ENCODE results near the gene RABL3.
"Not testable (repeated sequence)": the region's sequence is repeated elsewhere in the genome, so short reads cannot be mapped to it uniquely, and the experiment has no call there.

The RABL3 gene, protein sequence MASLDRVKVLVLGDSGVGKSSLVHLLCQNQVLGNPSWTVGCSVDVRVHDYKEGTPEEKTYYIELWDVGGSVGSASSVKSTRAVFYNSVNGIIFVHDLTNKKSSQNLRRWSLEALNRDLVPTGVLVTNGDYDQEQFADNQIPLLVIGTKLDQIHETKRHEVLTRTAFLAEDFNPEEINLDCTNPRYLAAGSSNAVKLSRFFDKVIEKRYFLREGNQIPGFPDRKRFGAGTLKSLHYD

DNA sequence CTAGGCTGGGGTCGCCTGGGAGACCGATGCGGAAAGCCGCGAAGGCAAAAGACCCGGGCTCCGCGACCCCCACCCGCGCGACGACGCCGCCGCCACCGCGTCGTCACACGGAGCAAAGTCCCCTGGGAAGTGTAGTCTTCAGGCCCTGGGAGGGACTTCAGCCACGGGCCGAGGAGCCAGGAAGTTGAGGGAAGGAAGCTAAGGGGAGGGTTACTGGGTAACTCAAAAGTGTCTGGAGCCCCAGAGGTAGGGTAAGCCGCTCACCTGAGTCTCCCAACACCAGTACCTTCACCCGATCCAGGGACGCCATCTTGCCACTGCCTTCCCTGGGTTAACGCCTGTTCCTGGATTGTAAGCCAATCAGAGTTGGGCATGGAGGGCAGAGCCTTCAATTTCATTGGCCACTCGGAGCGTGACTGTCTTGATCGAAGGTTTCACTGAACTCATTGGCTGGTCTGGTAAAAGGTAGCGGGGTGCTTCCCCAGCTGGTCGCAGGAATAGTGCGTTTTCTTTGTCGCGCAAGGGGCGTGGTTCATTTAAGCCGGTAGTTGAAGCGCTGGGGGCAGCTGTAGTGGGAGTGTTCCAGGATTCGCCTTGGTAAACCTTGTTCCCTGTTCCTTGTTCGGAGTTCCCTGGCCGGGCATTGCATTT lies at the start of gene RABL3, which contains the start of gene GTF2E1:
TSS of gene RABL3 (minus strand) at position 319 of the 651 bp plus-strand sequence. CDS start at position 310, 9 bp downstream.
TSS of gene GTF2E1 (plus strand) at position 547 of the 651 bp plus-strand sequence. CDS start 7,809 bp downstream, outside the sequence.
- DNase-seq (ENCODE audit: low read depth), result peak; percentile 91

DNA sequence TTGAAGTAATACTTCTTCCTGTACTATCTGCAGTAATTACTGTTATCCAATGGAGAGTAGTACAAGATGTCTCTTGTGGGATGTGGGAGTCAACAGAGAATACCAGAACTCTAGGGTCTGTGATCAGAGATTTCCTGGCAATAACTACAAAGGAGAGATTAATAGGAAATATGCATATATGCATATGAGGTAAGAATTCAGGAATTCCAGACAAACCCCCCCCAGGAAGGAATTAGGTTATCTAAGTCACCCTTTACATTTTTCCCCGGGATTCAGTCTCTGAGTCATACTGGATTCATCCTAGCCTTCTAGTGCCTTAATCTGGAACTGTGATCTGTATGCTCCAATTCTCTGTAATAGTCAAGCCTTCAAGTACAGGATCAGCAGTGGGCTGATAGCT lies 49.6 kb upstream of the RABL3 start:
- DNase-seq (ENCODE audit: low read depth), result no peak

DNA sequence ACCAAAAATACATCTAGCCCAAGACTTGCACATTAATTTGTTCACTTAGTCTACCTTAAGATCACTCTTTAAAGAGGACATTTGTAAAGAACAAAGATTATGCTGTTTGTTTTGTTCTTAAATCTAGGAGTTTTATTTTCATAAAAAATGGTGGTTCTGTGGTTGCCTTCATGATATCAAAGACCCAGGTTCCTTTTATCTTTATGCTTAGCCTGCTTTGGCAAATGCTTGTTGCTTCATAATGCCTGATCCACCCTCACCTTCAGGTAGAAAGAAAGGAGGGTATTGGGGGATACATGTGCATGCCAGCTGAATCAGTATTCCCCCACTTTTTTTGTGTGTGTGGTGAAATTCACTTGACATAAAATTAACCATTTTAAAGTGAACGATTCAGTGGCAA lies 48.7 kb upstream of the RABL3 start:
- no peak for DNase-seq (ENCODE audit: low read depth)

DNA sequence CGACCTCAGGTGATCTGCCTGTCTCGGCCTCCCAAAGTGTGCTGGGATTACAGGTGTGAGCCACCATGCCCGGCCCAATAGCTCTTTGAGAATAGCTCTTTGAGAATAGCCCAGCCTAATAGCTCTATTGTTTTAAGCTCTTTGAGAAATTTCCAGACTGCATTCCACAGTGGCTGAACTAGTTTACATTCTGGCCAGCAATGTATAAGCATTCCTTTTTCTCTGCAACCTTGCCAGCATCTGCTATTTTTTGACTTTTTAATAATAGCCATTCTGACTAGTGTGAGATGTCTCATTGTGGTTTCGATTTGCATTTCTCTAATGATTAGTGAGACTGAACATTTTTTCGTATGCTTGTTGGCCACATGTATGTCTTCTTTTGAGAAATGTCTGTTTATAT lies 43.5 kb upstream of the RABL3 start:
- not testable (repeated sequence) for DNase-seq (ENCODE audit: low read depth)

DNA sequence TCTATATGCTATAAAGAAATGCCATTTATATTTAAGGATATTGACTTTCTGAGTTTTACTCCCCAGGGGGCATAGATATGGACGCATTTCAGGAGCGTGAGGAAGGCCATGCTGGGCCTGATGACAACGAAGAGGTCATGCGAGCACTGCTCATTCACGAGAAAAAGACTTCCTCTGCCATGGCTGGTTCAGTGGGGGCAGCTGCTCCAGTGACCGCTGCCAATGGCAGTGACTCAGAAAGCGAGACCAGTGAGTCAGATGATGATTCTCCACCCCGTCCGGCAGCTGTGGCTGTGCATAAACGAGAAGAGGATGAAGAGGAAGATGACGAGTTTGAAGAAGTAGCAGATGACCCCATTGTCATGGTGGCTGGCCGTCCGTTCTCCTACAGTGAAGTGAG lies 38.7 kb upstream of the RABL3 start:
- DNase-seq (ENCODE audit: low read depth), result no peak

DNA sequence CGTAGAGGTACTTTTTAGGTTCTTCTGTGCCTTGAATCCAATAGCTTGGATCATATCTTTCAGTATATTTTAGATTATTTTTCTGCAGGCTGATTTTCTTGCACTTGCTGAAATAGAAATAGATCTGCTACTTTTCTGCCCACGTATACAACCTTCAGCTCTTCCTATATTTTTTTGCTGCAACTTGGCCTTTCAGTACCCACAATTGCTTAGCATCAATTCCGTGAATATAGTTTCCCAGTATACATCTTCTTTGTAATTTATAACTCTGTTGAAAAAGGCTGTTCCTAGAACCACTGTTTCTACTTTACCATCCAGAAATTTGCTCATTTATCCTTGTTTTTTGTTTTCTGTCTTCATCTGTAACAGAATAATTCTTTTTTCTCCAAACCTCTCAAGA lies 36.5 kb upstream of the RABL3 start:
- DNase-seq (ENCODE audit: low read depth), result no peak

DNA sequence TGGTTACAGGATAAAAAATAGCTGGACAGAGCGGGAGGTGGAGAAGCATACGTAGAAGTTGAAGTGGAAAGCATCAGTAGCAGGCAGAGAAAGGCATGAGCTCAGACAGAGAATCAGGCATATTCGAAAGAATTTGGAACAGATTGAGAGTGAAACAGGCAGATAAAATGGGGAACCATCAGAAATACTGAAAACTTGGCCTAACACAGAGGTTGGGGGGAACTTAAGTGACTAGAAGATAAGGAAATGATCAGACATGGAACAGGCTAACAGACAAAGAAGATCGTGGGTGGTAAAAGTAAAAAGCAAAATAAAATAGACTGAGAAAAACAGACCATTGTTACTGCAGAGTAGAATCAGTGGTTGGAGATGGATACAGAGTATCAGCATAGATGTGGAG lies 33.1 kb upstream of the RABL3 start:
- no peak for DNase-seq (ENCODE audit: low read depth)

DNA sequence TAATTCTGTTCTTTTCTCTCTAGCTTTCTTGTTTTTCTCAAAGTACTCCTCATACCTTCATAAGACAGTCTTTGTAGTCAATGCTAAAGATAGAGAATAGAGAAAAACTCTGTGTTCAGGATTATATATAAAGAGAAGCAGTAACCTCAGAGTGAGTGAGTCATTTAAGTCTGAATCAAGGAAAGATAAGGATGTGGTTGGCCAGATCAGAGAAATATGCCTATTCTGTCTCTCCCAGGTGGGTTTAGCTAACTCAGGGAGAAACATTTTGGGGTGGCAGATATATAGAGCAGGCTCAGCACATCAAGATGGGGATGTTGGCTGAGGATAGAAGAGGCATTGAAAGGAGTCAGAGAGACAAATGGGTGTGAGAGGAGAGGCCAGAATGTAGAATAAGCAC lies 31.6 kb upstream of the RABL3 start:
- DNase-seq (ENCODE audit: low read depth), result no peak

DNA sequence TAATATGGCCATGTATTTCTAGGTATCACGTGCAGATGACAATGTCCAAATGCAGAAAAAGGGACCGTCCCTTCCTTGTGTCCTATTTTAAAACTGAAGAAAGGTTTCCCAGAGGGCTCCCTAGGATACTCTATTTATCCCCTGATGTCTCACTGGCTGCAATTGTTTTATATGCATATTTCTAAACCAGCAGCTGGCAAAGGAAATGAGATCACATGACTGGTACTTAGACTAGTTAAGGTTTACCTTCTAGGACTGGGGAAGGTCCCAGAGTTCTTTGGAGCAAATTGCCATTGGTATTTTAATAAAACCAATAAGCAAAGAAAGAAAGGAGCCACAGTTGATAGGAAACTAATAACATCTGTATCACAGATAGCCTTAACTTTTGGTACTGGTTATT lies 29.8 kb upstream of the RABL3 start:
- DNase-seq (ENCODE audit: low read depth), result no peak

DNA sequence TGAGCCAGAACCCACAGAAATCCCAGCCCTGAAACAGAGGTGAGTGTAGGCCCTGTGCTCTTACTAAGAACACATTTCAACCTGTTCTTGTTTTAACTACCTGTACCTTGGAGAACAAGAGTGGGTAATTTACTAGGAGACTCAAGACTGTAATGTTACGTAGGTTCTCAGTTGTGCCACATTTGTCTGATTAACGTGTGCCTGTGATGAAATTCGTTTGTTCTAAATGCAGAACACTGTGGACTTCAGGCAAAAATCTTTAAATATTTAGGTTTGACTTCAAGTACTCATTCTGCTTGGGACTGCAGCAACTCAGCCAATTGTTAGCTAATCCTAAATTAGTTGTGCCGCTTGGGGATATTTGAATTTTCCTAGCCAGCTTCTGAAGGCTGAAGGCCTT lies 28.6 kb upstream of the RABL3 start:
- no peak for DNase-seq (ENCODE audit: low read depth)

DNA sequence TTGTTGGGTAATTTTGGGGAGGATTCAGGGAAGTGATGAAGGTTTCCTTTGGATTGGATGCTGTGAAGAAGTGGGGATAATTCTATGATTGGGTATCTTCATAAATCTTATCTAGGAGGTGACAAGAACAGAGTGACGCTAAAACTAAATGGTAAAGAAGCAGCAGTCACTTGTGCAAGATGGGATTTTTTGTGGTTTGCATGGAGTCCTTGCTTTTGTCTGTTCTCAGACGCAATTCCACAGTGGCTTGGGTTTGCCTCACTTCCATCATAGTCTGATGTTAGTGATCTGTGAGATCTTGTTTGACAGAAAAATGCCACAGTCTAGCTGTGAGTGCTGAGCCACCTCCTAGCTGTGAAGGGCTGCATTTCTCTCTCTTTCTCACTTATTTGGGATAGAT lies 27.1 kb upstream of the RABL3 start:
- no peak for DNase-seq (ENCODE audit: low read depth)

DNA sequence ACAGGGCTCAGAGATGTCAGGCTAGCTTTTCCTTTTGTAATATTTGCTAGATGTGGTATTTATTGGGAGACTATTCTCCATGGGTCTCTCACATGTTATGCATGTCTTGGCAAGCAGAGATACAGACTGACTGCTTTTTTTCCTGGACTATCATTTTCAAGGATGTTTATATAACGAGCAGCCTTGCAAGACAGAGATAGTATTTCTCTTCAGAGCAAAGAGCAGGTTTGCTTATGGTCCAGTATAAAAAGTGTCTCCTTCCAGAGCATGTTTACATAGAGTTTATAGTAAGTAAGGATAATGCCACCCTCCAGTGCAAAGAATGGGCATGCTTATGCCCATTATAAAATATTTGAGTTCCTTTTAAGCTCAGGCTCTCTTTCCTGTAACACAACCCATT lies 24.8 kb upstream of the RABL3 start:
- no peak for DNase-seq (ENCODE audit: low read depth)

DNA sequence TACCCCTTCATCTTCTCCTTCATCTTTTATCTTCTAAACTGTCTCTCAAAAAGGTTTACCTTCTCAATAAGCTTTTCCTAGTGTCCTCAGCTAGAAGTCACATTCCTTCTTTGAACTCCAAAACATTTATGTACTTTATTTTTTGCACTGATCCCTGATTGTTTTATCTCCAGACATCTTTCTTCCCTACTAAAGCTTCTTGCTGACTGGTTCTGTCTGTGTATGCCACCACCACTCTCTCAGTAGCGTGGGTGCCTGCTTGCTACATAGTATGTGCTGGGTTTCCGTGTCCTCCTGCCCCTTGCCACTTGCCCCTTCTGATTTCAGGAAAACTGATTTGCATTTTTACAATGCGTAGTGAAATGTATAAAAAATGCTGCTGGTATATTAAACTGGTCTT lies 24.3 kb upstream of the RABL3 start:
- DNase-seq (ENCODE audit: low read depth), result no peak

DNA sequence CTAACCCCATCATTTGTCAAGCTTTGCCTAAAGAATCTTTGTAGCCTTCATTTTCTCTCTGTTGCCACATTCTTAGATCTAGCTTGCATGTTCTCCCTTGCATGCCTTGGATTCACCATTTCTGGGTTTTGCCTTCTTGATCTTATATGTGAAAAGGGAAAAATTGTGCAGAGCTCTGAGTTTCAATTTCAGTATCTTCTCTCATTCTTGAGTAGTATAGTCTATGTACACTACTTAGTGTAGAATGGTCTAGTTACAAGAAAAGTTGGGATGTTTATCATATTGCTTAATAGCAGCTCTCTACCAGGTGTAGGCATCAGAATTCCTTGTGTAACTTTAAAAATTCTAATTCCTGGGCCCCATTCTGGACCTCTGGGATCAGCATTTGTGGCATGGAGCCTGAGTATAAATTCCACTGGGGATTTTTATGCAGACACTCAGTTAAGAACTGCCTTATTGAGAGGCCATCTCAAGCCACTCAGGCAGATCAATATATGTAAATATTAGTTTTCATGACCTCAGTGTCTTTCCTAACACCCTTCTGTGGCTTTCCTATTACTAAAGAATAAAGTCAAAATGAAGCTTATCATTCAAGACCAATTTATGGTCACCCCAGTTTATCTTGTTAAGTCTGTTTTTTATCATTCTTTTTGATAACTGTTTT lies 23.6 kb upstream of the RABL3 start:
- DNase-seq (ENCODE audit: low read depth), result no peak

DNA sequence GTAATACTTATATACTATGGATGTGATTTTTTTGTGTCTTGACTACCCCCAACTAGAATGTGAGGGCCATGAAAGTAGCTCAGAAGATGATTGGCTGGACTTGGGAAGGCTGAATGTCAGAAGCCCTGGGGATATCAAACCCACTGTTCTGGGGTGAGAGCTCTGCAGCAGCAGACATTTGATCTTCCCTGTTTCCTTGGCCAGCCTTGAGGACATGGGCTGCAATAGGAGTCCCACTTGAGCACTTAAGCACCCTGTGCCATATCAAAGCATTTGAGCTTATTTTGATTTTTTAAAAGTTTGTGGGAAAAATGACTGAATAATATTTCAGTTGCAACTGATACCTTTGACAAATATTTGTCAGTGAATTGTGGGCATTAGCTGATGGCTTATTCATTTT lies 21.9 kb upstream of the RABL3 start:
- no peak for DNase-seq (ENCODE audit: low read depth)

DNA sequence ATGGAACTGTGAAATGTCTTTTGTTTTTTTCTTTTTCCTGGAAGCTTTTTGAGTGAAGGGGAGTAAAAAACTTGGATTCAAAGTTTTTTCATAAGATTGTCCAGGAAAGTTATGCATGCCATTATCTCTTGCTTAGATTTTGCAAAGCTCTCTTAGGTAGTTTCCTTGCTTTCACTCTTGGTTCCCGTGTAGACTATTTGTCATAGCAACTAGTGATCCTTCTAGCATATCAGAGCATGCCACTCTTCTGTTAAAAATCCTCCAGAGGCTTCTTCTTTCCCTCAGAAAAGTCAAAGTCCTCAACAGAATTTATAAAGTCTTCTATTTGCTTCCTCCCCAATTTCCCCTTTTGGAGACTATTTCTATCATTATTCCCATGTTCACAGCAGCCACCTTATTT lies 21.3 kb upstream of the RABL3 start:
- no peak for DNase-seq (ENCODE audit: low read depth)

DNA sequence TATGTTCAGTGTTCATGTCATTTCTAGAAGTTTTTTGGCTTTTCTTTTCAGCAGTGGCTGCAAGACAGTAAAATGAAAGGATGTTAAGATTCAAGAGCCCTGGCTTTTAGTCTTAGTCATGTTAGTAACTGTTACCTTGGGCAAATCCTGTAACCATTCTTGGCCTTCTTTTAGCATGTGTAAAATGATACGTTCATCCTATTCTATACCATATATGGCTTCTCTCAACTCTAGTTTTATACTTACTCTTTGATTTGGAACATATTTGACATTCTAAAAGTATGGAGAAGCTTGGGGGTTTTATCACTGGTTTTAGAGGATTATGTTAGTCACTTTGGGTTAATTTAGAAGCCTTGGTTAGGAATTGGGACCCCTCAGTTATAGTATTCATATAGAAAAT lies 20.3 kb upstream of the RABL3 start:
- DNase-seq (ENCODE audit: low read depth), result no peak

DNA sequence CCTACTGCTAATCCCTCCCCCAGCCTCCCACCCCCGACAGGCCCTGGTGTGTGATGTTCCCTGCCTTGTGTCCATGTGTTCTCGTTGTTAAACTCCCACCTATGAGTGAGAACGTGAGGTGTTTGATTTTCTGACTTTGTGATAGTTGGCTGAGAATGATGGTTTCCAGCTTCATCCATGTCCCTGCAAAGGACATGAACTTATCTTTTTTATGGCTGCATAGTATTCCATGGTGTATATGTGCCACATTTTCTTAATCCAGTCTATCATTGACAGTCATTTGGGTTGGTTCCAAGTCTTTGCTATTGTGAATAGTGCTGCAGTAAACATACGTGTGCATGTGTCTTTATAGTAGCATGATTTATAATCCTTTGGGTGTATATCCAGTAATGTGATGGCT lies 16.2 kb upstream of the RABL3 start:
- DNase-seq (ENCODE audit: low read depth), result not testable (repeated sequence)

DNA sequence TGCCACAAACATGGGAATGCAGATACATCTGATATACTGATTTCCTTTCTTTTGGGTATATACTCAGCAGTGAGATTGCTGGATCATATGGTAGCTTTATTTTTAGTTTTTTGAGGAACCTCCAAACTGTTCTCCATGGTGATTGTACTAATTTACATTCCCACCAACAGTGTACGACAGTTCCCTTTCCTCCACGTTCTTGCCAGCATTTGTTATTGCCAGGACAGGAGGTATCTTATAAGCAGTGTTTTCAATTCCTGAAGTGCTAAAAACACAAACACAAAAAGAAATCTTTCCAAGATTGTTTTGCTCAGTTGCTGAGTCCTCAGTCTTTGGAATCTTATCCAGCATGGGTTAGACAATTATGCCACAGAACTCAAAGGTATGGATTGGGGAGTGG lies 13.7 kb upstream of the RABL3 start:
- DNase-seq (ENCODE audit: low read depth), result no peak

DNA sequence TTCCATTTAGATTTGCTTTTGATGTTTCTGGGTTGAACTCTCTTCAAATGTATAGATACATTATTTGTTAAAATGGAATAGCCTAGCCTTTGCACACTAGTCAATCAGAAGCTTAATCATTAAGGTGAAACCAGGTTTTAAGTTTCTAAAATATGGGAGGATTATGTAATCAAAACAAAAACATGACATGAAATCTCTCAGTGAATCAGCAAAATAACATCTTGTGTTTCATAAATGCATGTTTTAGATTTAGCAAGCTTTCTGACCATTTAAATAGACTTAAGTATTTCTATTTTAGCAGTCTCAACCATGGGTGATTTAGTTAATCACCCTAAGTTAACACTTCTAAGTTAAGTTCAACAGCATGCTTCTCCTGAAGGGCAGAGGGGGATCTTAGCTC lies 11.5 kb upstream of the RABL3 start:
- no peak for DNase-seq (ENCODE audit: low read depth)

DNA sequence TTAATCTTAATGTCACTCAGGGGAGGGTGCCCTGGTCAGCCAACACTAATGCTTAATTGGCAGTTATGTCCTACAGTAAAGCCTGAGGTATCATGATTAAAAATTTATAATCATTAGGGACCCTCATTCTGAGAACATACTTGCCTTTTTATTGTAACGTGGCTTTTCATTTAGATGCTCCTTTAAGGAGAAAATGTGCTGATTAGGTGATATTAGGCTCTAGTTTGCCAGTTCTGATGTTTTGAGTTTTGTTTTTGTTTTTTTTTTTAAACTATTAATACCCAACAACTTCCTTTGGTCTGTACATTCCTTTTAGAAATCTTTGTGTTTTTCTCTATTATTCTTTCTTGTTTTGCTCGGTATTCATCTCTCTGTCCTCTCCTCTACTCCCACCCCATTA lies 10.5 kb upstream of the RABL3 start:
- no peak for DNase-seq (ENCODE audit: low read depth)

DNA sequence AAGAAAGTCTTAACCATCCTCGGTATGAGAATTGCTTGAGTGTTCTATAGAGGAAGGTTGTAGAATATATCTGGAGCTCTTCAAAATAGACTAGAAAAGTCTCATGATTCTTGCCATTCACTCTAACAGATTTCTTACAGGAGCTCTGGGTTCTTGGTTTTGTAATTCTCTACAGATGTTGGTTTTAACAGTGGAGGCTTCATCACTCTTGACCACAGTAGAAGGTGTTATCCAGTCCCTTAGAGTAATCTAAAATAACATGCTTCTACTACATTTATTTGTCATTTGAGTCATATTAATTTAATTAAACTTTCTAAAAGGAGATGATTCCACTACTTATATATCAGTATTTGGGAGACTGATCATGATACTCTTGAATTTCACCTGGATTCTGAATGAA lies 9.9 kb upstream of the RABL3 start:
- DNase-seq (ENCODE audit: low read depth), result no peak

DNA sequence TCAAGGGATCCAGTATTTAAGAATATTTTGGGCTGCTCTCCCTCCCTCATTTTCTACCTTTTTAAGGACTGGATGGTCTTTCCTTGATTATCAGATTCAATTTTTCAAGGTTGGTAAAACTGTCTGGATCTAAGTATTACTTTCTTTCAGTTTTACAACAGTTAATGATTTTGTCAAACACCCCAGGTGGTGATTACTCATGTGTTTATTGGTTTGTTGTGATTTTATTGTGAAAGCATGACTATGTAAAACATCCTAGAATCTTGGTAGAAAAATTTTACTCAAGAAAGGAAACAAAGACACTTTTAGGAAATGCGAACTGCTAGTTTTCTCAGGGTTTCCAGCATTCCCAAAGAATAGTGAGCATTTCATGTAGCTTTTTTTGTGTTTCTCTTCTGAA lies 7.5 kb upstream of the RABL3 start:
- DNase-seq (ENCODE audit: low read depth), result no peak

DNA sequence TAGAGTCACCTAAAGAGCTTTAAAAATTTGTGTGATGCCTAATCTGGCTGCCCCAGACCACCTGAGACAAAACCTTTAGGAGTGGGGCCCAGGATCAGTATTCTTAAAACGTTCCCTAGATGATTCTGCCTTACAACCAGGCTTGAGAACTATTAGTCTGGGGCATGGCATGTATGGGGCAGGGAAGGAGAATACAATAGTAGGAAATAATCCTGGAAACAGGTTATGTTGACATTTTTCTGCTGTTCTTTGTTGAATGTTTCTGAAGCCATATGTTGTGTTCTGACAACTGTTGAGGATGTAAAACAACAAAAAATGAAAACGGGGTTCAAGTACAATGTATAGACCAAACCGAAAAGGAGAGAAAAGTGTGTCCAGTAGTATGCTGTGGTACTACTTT lies 3.1 kb upstream of the RABL3 start:
- no peak for DNase-seq (ENCODE audit: low read depth)
